Epithelial cell of proximal tubule (primary cell): ENCODE results near the gene ELFN1. TPM values are rescaled to one million over a fixed set of nuclear protein-coding genes. Genes with fewer than 3 reads are reported as not detected.
"Not testable (repeated sequence)": the region's sequence is repeated elsewhere in the genome, so short reads cannot be mapped to it uniquely, and the experiment has no call there.

Source experiments
- DNase-seq: peaks from one replicate; pipeline ENCODE4 v3.0.0-alpha.2; 2011; ENCODE audit warnings: low read depth
- H3K4me3 ChIP-seq: 2 replicates; pipeline ENCODE4 v1.5.1; 2011; ENCODE audit warnings: low read depth, mild to moderate bottlenecking, low read length
- CTCF ChIP-seq: conservative IDR thresholded peaks from 2 replicates; pipeline ENCODE4 v1.5.1; 2012; ENCODE audit warnings: low read depth, mild to moderate bottlenecking, low read length
- total RNA-seq: library from RNA; depleted of rRNA; stranded (reverse); fragments of >200 nt; gene quantifications from 2 replicates; pipeline ENCODE4 v1.2.3, GENCODE V29; 2015

The ELFN1 gene
- total RNA-seq, 1 donor from 2014 or later = 0.23 TPM

GRCh38 chr7:1758028-1758858 is 88.2 kb downstream of the ELFN1 start:
- peak; percentile 48 for TF ChIP-seq CTCF
- no peak for DNase-seq
- no peak overlapping the region for H3K4me3 ChIP-seq

GRCh38 chr7:1758859-1759521 is 88.9 kb downstream of the ELFN1 start:
- H3K4me3 ChIP-seq = no peak overlapping the region
- DNase-seq = no peak
- no peak for TF ChIP-seq CTCF

- DNase-seq = no peak
- no peak for TF ChIP-seq CTCF
- no peak overlapping the region for H3K4me3 ChIP-seq
Measured at GRCh38 chr7:1761097-1761496, 91.0 kb downstream of the ELFN1 start.

GRCh38 chr7:1761774-1762173 is 91.7 kb downstream of the ELFN1 start:
- H3K4me3 ChIP-seq = no peak overlapping the region
- TF ChIP-seq CTCF = no peak

GRCh38 chr7:1762238-1762945 is 92.3 kb downstream of the ELFN1 start:
- DNase-seq = no peak
- no peak overlapping the region for H3K4me3 ChIP-seq
- TF ChIP-seq CTCF = no peak

More at GRCh38 chr7:1761774-1762173, 91.7 kb downstream of the ELFN1 start:
- DNase-seq = no peak

GRCh38 chr7:1763033-1763432 is 93.0 kb downstream of the ELFN1 start:
- no peak for TF ChIP-seq CTCF
- no peak overlapping the region for H3K4me3 ChIP-seq
- no peak for DNase-seq

GRCh38 chr7:1763911-1764310 is 93.8 kb downstream of the ELFN1 start:
- H3K4me3 ChIP-seq, DNase-seq: not testable (repeated sequence)
